ENCODE measurements around the gene TOB1. TPM values are rescaled to one million over a fixed set of nuclear protein-coding genes. Genes with fewer than 3 reads are reported as not detected.

TOB1 gene
- total and polyA plus RNA-seq, 9 of the 15 experiments (the other 6 are each of a cell fraction or from before 2014, with no cell fraction given): 4.8 to 63.7 (median 13.2) TPM

- TF ChIP-seq ZBTB11 (CRISPR knock-in tag; IDR thresholded peaks at IDR 0.05): peak in 2 of 3 experiments; percentile 33 to 43; a peak in 3 of 6 replicates
- TF ChIP-seq YY1 (IDR thresholded peaks at IDR 0.05; ENCODE audit: borderline replicate concordance in 1 of 3, control insufficient read depth in 1 of 3, extremely low read depth in 1 of 3, insufficient read depth in 3 of 3, insufficient read length in 1 of 3, insufficient replicate concordance in 2 of 3, low read depth in 1 of 3, low read length in 2 of 3): peak in 1 of 3 experiments; percentile 27
- TF ChIP-seq ZBTB26 (CRISPR knock-in tag; IDR thresholded peaks at IDR 0.05): 0 out of 2 replicates have a peak, but pooled peaks have one; percentile 18
- TF ChIP-seq TCF3 (CRISPR knock-in tag; IDR thresholded peaks at IDR 0.05): no peak; the same call in 1 of the 2 replicates
- TF ChIP-seq RBM17 (IDR thresholded peaks at IDR 0.05; ENCODE audit: borderline replicate concordance, low read depth, low read length): no peak
- peak; percentile 85 for TF ChIP-seq ELF2 (CRISPR knock-in tag; IDR thresholded peaks at IDR 0.05)
- no peak for TF ChIP-seq DPF2 (IDR thresholded peaks at IDR 0.05)
- no peak for TF ChIP-seq CBFA2T2 (conservative IDR thresholded peaks at IDR 0.05)
- TF ChIP-seq CGGBP1 (CRISPR knock-in tag; IDR thresholded peaks at IDR 0.05): no peak
- TF ChIP-seq ZNF41 (CRISPR knock-in tag; conservative IDR thresholded peaks at IDR 0.05): no peak
- TF ChIP-seq DEAF1 (CRISPR knock-in tag; IDR thresholded peaks at IDR 0.05): no peak
- TF ChIP-seq ZNF408 (CRISPR knock-in tag; IDR thresholded peaks at IDR 0.05; ENCODE audit: low read depth): no peak
- no peak for TF ChIP-seq RHOXF2B (CRISPR knock-in tag; conservative IDR thresholded peaks at IDR 0.05)
- TF ChIP-seq PATZ1 (CRISPR knock-in tag; IDR thresholded peaks at IDR 0.05; ENCODE audit: borderline replicate concordance): no peak
- TF ChIP-seq ATF4 (CRISPR knock-in tag; IDR thresholded peaks at IDR 0.05): no peak
- no peak for TF ChIP-seq TEAD2 (tag; IDR thresholded peaks at IDR 0.05)
These were observed 1.4 kb upstream of the TOB1 start (continued) for GRCh38 chr17:50867363-50868139.

Measured in K562 (cell line).